ENCODE results near the gene PHF23.

PHF23 gene

GRCh38 chr17:7203391-7203790 is 35.9 kb downstream of the PHF23 start:
- DNase-seq: no peak

GRCh38 chr17:7196651-7197401 is 42.4 kb downstream of the PHF23 start:
- DNase-seq: no peak

- DNase-seq: no peak
Measured at GRCh38 chr17:7195971-7196370, 43.3 kb downstream of the PHF23 start.

- DNase-seq: no peak
Measured at GRCh38 chr17:7192271-7192937, 46.9 kb downstream of the PHF23 start.

- no peak for DNase-seq
Measured at GRCh38 chr17:7191571-7192270, 47.5 kb downstream of the PHF23 start.

GRCh38 chr17:7191069-7191468 is 48.2 kb downstream of the PHF23 start:
- no peak for DNase-seq

GRCh38 chr17:7190276-7190917 is 48.9 kb downstream of the PHF23 start:
- no peak for DNase-seq

GRCh38 chr17:7186241-7186640 is 53.0 kb downstream of the PHF23 start:
- no peak for DNase-seq
